ENCODE measurements around the gene SAV1.
A peak's percentile ranks its signal among the peaks of the same experiment; 100 is the strongest.
"Not testable (repeated sequence)": the region's sequence is repeated elsewhere in the genome, so short reads cannot be mapped to it uniquely, and the experiment has no call there.

The SAV1 gene

GRCh38 chr14:50666772-50667683 lies 1.1 kb downstream of the SAV1 start:
- peak in 8 of 51 donors; percentile 4 to 63 (median 14) for DNase-seq

- DNase-seq, result not testable (repeated sequence)
Observed at GRCh38 chr14:50665300-50665699, 2.8 kb downstream of the SAV1 start.

GRCh38 chr14:50664579-50664978 lies 3.5 kb downstream of the SAV1 start:
- not testable (repeated sequence) for DNase-seq

GRCh38 chr14:50659327-50659974 lies 8.7 kb downstream of the SAV1 start:
- DNase-seq, result no peak

- DNase-seq, result no peak
Observed at GRCh38 chr14:50658203-50658602, 9.9 kb downstream of the SAV1 start.

- DNase-seq, result peak in 1 of 51 donors; percentile 24
Observed at GRCh38 chr14:50657753-50658152, 10.4 kb downstream of the SAV1 start.

GRCh38 chr14:50656776-50657175 lies 11.3 kb downstream of the SAV1 start:
- DNase-seq, result no peak

GRCh38 chr14:50649691-50650090 lies 18.4 kb downstream of the SAV1 start:
- no peak for DNase-seq

- DNase-seq, result no peak
Observed at GRCh38 chr14:50647753-50648152, 20.4 kb downstream of the SAV1 start.

GRCh38 chr14:50647282-50647681 lies 20.8 kb downstream of the SAV1 start:
- no peak for DNase-seq

GRCh38 chr14:50635141-50635540 lies 33.0 kb downstream of the SAV1 start:
- DNase-seq, result no peak

- DNase-seq, result no peak
Observed at GRCh38 chr14:50633954-50634353, 34.2 kb downstream of the SAV1 start.

GRCh38 chr14:50631408-50631821 lies 36.7 kb downstream of the SAV1 start:
- no peak for DNase-seq

- not testable (repeated sequence) for DNase-seq
Observed at GRCh38 chr14:50624947-50625346, 43.2 kb downstream of the SAV1 start.

GRCh38 chr14:50624447-50624846 lies 43.7 kb downstream of the SAV1 start:
- DNase-seq, result no peak

GRCh38 chr14:50622978-50623377 lies 45.1 kb downstream of the SAV1 start:
- DNase-seq, result no peak

- no peak for DNase-seq
Observed at GRCh38 chr14:50620341-50620740, 47.8 kb downstream of the SAV1 start.

- peak in 3 of 51 donors; percentile 13 to 31 (median 19) for DNase-seq
Observed at GRCh38 chr14:50619569-50620141, 48.5 kb downstream of the SAV1 start.

- no peak for DNase-seq
Observed at GRCh38 chr14:50616275-50616674, 51.8 kb downstream of the SAV1 start.

GRCh38 chr14:50615552-50615951 lies 52.6 kb downstream of the SAV1 start:
- DNase-seq, result peak in 16 of 51 donors; percentile 7 to 67 (median 29)

- peak in 1 of 51 donors; percentile 65 for DNase-seq
Observed at GRCh38 chr14:50615056-50615455, 53.0 kb downstream of the SAV1 start.

GRCh38 chr14:50612806-50613205 lies 55.3 kb downstream of the SAV1 start:
- no peak for DNase-seq
